K562 (cell line): ENCODE measurements around the gene CCDC82. TPM values are rescaled to one million over a fixed set of nuclear protein-coding genes. Genes with fewer than 3 reads are reported as not detected.
A peak's percentile ranks its signal among the peaks of the same experiment; 100 is the strongest.

Experiments
- CHD7 ChIP-seq: fragments of 200-600 bp; sonication (generic); IDR thresholded peaks from one replicate; pipeline ENCODE4 v1.6.1; 2012; ENCODE audit warnings: mild to moderate bottlenecking, low read depth, low read length, inconsistent platforms
- ETV5 ChIP-seq: sonication (generic); formaldehyde crosslinking; IDR thresholded peaks from 2 replicates; pipeline ENCODE4 v1.4.0; 2020; ENCODE audit warnings: low read depth, mild to moderate bottlenecking, missing genetic modification reagents
- GTF2F1 ChIP-seq: IDR thresholded peaks from 2 replicates; pipeline ENCODE4 v1.6.1; 2011; ENCODE audit warnings: low read depth, low read length, improper control_type of control experiment
- NONO ChIP-seq, 2 experiments: fragments of 200-400 bp in 1 of 2; fragments of 450-650 bp in 1 of 2; formaldehyde crosslinking in 1 of 2; IDR thresholded peaks; 2 replicates each; pipeline ENCODE4 v1.6.1; 2017; ENCODE audit warnings: low read depth in 2 of 2, mild to moderate bottlenecking in 2 of 2, moderate library complexity in 2 of 2, low read length in 1 of 2
- RBM34 ChIP-seq: fragments of 200-400 bp; formaldehyde crosslinking; IDR thresholded peaks from 2 replicates; pipeline ENCODE4 v1.6.1; 2018; ENCODE audit warnings: low read length, borderline replicate concordance; ENCODE audit not compliant: insufficient read depth
- RUNX1 ChIP-seq: sonication (generic); IDR thresholded peaks from 2 replicates; pipeline ENCODE4 v1.6.1; 2016; ENCODE audit warnings: antibody characterized with exemption, low read depth
- TCF7 ChIP-seq: sonication (generic); IDR thresholded peaks from 2 replicates; pipeline ENCODE4 v1.6.1; 2016; ENCODE audit warnings: antibody characterized with exemption, borderline replicate concordance
- TRIM24 ChIP-seq, 2 experiments: fragments of 450-650 bp; IDR thresholded peaks; 2 replicates each; pipeline ENCODE4 v1.6.1; 2016
- ZBTB11 ChIP-seq, 3 experiments: fragments of 200-800 bp in 1 of 3; fragments of 250-450 bp in 1 of 3; fragments of 450-650 bp in 1 of 3; sonication (Bioruptor Pico) in 1 of 3; sonication (Bioruptor generic) in 1 of 3; formaldehyde crosslinking in 1 of 3; IDR thresholded peaks; 2 replicates each; pipeline versions ENCODE4 v1.6.1 to v1.8.0; 2016 to 2022; ENCODE audit warnings: mild to moderate bottlenecking in 2 of 3, missing genetic modification characterization in 2 of 3, missing compliant biosample characterization in 1 of 3, moderate library complexity in 1 of 3
- ZNF644 ChIP-seq: fragments of 200-800 bp; sonication (Bioruptor generic); IDR thresholded peaks from 2 replicates; pipeline ENCODE4 v1.6.1; 2016; ENCODE audit warnings: low read depth, missing genetic modification characterization, missing compliant biosample characterization
- polyA plus RNA-seq, 8 experiments: library from polyadenylated mRNA; depleted of rRNA in 4 of 8; stranded (reverse) in 5 of 8; unstranded in 3 of 8; fragments of >200 nt; fragmentation: Nextera tagmentation in 2 of 8; fragmentation: Illumina TruSeq in 1 of 8; extraction: Ambion mirVana in 2 of 8; extraction: Trizol in 1 of 8; gene quantifications; 2 replicates each; pipeline versions ENCODE4 v1.2.1 to v1.2.3, GENCODE V29; 2011 to 2014; ENCODE audit warnings: inconsistent platforms in 1 of 8, missing spikeins in 1 of 8
- total RNA-seq, 7 experiments: library from RNA; depleted of rRNA in 6 of 7; stranded (reverse); fragments of >200 nt in 6 of 7; fragmentation: Illumina TruSeq in 2 of 7; extraction: Trizol in 2 of 7; gene quantifications; 2 replicates each; pipeline versions ENCODE4 v1.2.1 to v1.2.3, GENCODE V29; 2011 to 2021; ENCODE audit warnings: low replicate concordance in 1 of 7

CCDC82 gene
- total and polyA plus RNA-seq, 9 of the 15 experiments (the other 6 are each of a cell fraction or from before 2014, with no cell fraction given): 12.5 to 51.3 (median 24.5) TPM

- 0 out of 6 replicates have a peak, but pooled peaks of 1 of the 3 experiments have one; percentile 17 for TF ChIP-seq ZBTB11 (CRISPR knock-in tag; IDR thresholded peaks at IDR 0.05)
- TF ChIP-seq RUNX1: no peak; the same call in 1 of the 2 replicates
- 0 out of 2 replicates have a peak, but pooled peaks have one; percentile 20 for TF ChIP-seq ETV5
- no peak for TF ChIP-seq ZNF644 (tag)
- TF ChIP-seq RBM34: no peak
- TF ChIP-seq CHD7: no peak
- TF ChIP-seq NONO (IDR thresholded peaks at IDR 0.05; ENCODE audit: low read depth in 2 of 2, low read length in 1 of 2): no peak
- peak in 1 of 2 experiments; percentile 79; a peak in 2 of 4 replicates for TF ChIP-seq TRIM24 (IDR thresholded peaks at IDR 0.05)
- TF ChIP-seq GTF2F1: 0 out of 2 replicates have a peak, but pooled peaks have one; percentile 46
- no peak for TF ChIP-seq TCF7
These were observed at the start of gene CCDC82, which contains the start of gene JRKL (continued) for GRCh38 chr11:96389720-96390487.
